GM18505 (cell line): Measurements from ENCODE around the gene PTPRD.
"Not testable (repeated sequence)": the region's sequence is repeated elsewhere in the genome, so short reads cannot be mapped to it uniquely, and the experiment has no call there.

ENCODE experiments used
- ATAC-seq: cut with Tn5 transposase; IDR thresholded peaks from one replicate; pipeline ENCODE4 v1.9.1; 2021; ENCODE audit not compliant: unreplicated experiment
- POLR2A ChIP-seq: IDR thresholded peaks from 4 replicates; pipeline ENCODE4 v1.6.1; 2011; ENCODE audit warnings: borderline replicate concordance; ENCODE audit not compliant: insufficient read depth, insufficient read length; ENCODE audit errors: extremely low read depth

Gene PTPRD

DNA sequence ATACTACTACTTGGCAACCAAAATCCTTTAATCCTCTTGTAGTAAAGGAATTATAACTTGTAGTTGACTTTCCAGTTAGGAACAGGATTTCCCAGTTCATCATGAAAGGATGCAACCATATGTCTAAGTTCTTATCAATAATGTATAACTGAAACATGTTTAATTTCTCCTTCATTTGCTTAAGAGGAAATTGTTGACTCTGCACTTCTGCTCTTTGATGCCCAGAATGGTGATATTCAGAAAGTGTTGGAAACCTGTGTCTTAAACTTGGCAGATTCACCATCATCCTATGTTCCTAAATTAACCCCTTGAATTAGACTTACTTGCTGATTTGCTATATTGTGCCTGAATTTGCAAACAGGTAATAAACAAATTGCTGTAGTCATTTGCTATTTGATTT lies 201.5 kb downstream of the PTPRD start:
- no peak for ATAC-seq
- no peak for TF ChIP-seq POLR2A

DNA sequence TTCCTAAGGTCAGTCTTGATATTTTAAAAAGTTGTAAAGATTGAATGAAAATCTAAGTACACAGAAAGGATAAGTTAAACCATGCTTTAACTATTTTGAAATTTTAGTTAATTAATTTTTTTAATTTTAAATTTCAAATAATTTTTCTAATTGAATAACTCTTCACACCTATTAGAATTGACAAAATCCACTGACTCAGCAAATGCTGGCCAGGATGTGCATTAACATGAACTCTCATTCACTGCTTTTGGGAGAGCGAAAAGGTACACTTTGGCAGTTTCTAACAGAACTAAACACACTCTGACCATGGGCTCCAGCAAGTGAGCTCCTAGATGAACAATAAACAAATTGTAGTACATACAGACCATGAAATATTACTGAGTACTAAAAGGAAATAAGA lies 209.5 kb downstream of the PTPRD start:
- TF ChIP-seq POLR2A = no peak
- no peak for ATAC-seq

DNA sequence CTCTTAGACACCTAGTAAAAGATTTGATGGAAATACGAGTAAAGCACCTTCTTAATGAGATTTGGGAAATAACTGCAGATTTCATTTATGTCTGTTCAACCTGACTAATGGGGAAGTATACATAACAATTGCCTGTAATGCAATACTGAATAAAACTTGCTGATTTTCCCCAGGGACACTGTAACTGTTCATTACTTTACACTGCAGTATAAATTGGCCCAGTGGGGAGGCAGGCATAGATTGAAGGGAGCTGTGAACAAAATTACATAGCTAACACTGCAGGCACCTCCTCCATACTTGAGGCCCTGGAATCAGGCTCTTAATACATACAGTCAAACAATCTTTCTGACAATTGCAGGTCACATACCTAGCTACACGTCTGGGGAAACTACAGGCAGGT lies 216.2 kb downstream of the PTPRD start:
- no peak for ATAC-seq
- TF ChIP-seq POLR2A = no peak

DNA sequence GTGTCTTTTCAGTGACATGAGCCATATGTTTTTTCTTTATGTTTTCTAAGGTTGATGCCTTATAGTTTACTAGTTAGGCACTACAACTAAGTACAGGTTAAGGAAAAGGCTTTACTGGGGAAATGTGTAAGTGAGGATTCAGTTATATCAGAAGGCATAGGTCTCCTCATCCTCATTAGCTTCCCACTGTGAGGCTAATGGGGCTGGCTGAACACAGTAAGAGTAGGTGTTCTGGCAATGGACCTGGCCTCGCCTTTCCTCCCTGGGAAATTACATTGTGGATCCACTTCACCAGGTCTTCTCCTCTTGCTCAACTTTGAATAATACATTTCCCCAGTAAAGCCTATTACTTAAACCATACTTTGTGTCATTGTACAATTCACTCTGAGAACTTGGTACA lies 225.5 kb downstream of the PTPRD start:
- no peak for TF ChIP-seq POLR2A
- ATAC-seq = no peak

DNA sequence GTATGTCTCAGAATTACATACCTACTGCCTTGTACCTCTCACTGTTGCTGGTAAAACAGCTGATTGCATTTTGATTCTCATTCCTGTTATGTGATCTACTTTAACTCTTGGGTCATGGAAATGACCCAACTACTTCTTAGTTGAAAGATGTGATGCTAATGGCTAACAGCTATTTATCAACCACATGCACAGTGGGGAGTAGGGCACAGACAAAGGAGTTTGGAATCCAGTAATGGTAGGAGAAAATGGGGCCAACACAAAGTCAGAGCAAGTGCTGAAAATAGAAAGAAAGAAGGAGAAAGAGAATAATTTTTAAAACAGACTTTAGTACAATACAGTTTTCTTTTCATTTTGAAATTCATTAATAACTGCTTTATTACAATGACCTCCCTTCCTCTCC lies 241.0 kb downstream of the PTPRD start:
- TF ChIP-seq POLR2A = no peak
- no peak for ATAC-seq

DNA sequence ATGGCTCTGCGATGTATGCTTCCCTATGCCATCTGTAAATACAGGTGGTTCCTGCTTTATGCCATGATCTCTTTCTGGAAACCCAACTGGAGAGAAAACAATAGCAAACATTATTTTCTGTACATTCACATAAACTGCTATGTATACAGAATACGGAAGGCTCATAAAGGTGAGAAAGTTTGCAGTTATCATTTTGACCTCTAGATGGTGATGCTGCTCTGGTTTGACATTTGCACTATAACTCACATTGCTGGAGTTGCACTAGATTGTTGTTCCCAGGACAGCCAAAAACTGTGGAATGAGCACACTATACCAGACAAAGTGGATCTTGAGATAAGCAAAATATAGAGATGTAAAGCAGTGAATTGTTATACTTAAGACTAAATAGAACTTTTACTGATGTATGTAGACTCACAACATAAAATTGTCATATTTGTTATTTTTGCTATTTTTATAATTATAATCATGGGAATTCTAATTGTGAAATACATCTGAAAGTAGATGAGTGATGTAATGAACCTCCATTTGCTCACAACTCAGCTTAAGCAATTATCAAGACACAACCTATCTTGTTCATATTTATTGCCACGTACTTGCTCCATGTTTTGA lies 246.5 kb downstream of the PTPRD start:
- ATAC-seq = peak; percentile 91
- TF ChIP-seq POLR2A = no peak

DNA sequence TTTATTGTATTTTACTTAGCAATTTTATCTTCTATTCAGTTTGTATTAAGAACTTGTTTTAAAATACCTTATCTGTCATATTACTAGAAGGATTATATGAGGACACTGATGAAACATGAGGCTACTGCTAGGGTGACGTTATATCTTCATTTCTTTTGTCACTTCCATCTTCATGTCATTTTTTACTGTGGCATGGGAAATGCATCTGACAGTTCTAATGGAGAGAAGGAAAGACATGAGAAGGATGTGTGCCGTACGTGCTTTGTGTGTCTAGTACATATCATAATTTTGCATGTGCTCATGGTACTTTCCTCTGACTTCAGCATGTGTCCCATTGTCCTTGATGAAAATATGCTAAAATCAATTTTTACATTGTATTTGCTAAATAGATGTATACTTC lies 258.2 kb downstream of the PTPRD start:
- ATAC-seq = no peak
- no peak for TF ChIP-seq POLR2A

DNA sequence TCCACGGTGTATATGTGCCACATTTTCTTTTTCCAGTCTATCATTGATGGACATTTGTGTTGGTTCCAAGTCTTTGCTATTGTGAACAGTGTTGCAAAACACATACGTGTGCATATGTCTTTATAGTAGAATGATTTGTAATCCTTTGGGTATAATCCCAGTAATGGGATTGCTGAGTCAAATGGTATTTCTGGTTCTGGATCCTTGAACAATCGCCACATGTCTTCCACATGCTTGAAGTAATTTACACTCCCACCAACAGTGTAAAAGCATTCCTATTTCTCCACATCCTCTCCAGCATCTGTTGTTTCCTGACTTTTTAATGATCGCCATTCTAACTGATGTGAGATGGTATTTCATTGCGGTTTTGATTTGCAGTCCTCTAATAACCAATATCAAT lies 267.2 kb downstream of the PTPRD start:
- ATAC-seq = not testable (repeated sequence)

DNA sequence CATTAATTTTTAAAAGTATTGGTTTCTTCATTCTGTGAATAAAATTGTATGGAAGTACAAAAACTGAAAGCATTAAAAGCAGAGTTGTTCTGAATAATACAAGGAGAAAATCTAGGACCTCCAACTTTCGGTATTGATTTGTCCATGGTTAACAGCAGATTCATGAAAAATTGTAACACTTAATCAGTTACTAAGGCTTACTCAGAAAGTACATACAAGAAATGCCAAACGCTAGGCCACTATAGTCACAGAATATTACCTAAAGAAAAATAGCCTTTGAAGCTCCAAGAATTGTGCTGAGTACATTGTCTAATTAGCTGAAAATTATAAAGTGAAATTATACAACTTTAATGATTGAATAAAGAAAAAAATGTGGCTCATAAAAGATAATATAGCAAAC lies 271.7 kb downstream of the PTPRD start:
- ATAC-seq = no peak
- TF ChIP-seq POLR2A = no peak

DNA sequence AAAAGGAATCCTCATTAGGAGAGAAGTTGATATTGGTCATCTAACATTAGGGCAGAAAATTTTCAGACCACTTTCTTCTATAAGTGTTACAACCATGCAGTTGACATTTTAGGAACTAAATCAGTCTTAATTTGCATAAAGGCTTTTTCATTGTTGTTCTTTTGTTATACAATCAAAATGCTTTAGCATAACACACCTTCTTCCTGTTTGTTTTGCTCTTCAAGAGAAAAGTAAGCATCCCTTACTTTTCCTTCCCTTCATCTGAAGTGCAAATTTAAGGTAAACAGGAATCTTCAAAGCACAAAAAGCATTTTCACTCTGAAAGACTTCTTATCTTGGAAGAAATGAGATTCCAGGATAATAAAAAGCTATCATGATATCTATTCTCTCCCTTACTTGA lies 273.6 kb downstream of the PTPRD start:
- ATAC-seq = no peak
- TF ChIP-seq POLR2A = no peak

DNA sequence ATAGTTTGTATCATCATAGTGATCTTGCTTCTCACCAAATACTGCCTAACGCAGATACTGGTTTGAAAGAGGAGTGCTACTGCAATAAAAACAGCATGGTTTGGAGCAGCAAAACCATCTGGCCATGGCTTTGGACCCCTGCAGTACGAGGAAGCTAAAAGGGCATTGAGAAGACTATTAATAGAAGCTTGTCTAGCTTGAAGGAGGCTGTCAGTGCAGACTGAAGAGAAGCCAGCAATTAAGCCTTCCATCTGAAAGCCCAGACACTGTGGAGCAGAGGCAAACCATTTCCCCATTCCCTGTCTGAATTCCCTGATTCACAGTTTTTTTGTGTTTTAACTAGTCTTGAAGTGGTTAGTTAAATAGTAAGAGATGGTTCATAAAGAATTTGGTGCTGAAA lies 281.6 kb downstream of the PTPRD start:
- no peak for TF ChIP-seq POLR2A
- no peak for ATAC-seq

DNA sequence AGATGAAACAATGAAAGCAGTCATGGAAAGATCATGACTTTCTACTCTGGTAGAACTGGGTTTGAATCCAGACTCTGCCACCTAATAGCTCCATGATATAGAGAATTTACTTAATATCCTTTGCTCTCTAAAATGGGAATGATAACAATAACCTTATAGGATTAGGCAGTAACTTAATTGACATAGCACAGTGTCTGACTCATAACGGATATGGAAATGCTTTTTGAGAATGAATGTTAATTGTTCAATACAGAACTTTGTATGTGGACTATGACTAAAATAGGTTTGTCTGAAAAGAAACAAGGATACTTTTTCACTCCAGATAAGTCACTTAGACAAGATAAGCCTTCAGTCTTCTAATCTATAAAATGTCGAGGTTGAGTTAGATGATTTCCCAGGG lies 330.7 kb downstream of the PTPRD start:
- TF ChIP-seq POLR2A = no peak
- no peak for ATAC-seq

DNA sequence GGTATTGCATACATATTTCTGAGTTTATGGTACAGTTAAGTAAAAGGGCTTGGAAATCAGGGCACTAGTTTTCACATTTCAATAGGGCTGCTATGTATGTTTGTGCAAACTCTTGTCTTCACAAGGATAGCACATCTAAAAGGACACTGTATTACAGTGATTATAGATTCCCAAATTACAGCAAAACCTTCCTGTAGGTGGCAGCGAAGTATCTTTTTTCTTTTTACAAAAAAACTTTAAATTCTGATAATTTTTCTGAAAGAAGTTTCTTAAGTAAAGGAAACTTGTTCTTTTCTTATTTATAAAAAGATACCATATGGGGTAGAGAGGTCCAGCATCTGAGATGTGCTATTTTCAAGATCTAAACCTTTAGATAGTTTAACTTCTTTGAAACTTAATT lies 337.8 kb downstream of the PTPRD start:
- TF ChIP-seq POLR2A = no peak
- no peak for ATAC-seq

DNA sequence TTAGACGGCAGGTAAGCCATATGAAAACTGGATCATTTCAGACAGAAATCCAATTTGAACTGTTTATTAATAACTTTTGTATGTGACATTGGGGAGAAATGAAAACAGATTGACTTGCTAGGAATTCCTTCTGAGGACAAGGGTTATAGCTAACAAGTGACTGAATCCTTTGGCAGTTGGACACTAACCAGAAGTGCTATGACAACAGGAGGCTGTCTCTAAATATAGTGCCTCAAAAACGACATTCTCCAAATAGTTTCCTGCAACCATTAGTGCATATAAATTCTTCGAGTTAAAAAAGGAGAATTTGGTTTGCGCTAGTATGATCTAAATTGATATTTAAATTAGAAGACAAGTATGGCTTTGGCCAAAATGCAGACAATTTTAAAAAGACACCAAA lies 338.6 kb downstream of the PTPRD start:
- no peak for TF ChIP-seq POLR2A
- ATAC-seq = no peak

DNA sequence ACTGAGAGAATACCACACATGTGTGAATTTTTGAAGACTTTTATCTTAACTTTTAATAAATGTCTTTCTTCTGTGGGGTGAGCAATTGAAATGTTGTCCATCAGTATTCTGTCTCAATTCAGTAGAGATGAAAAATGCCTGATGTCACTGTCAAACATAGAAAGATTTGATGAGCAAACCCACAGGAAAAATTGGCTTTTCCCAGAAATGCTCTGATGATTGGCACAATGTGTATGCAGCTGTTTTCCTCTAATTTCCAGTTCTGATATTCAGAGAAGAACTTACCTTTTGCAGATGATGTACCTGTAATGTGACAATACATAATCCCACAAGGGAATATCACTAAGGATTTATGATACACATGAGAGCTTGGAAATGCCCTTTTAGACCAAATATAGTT lies 340.0 kb downstream of the PTPRD start:
- no peak for TF ChIP-seq POLR2A
- no peak for ATAC-seq
